Hepatic stellate cell (primary cell): ENCODE data around the gene PIGX.
"Not testable (repeated sequence)": the region's sequence is repeated elsewhere in the genome, so short reads cannot be mapped to it uniquely, and the experiment has no call there.

Experiments
- DNase-seq: peaks from one replicate; pipeline ENCODE4 v3.0.0; 2011; ENCODE audit warnings: low spot score

The PIGX gene

DNA sequence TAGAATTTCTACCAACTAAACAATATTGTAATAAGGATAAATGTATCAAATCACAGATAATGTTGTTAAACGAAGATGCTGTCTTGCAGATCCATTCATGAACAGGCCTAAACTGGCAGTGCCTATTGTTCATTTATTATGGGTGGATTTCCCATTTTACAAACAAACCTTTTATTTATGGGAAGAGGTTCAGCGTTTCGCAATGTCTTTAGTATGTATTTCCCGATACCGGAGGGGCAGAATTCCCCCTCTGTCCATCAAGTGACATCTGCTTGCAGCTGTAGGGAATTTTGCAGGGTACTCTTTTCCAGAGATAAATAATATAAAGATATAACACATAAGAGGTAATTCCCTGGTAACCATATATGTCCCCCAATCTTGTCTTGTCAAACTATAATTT is 5.8 kb upstream of the PIGX start:
- DNase-seq = no peak

DNA sequence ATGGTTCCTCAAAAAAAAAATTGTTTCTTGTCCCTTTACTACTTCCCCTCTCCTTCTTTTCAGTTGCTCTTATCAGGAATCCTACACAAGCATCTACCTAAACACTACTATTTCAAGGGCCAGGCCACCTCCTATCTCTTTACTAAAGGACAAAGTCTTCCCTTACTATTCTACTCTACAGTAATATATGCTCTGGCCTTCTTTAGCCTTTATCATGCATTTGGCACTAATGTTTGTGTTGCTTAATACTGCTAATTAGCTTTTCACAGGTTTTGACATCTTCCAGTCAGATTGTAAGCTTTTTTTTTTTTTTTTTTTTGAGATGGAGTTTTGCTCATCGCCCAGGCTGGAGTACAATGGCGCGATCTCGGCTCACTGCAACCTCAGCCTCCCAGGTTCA is 5.4 kb upstream of the PIGX start:
- DNase-seq = no peak

DNA sequence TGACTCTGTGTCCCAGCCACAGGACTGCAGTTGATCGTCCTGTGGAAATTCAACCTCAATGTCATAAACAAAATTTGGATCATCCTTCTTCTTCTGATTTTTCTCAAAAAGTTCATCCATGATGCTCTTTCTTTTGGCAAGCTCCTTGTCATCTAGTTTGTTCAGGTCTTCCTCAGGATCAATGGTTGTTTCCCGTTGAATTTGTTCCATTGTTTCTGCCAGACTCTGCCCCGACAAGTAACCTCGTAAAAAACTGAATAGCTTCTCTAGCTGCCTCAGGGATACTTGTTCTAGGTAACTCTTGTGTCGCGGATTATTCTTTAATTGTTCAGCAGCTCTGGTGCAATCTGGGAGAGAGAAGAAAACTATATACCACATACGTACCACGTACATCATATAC is 4.6 kb upstream of the PIGX start:
- DNase-seq = no peak

DNA sequence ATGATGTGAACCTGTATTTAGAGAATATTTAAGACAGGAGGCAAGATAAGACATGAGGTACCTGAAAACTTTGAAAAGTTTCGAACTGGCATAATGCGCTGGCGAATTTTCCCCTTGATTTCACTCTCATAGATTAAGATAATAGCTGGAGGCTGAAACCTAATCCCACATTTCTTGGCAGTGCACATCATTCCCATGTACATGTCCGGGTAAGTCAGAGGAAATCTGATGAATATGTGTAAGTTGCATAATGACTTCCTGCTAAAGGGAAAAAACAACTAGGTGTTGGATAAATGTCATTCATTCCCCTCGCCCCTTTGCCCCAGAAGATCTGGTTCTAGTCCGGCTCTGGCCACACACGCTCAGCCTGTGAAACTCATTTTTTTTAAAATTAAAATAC is 3.7 kb upstream of the PIGX start:
- no peak for DNase-seq

DNA sequence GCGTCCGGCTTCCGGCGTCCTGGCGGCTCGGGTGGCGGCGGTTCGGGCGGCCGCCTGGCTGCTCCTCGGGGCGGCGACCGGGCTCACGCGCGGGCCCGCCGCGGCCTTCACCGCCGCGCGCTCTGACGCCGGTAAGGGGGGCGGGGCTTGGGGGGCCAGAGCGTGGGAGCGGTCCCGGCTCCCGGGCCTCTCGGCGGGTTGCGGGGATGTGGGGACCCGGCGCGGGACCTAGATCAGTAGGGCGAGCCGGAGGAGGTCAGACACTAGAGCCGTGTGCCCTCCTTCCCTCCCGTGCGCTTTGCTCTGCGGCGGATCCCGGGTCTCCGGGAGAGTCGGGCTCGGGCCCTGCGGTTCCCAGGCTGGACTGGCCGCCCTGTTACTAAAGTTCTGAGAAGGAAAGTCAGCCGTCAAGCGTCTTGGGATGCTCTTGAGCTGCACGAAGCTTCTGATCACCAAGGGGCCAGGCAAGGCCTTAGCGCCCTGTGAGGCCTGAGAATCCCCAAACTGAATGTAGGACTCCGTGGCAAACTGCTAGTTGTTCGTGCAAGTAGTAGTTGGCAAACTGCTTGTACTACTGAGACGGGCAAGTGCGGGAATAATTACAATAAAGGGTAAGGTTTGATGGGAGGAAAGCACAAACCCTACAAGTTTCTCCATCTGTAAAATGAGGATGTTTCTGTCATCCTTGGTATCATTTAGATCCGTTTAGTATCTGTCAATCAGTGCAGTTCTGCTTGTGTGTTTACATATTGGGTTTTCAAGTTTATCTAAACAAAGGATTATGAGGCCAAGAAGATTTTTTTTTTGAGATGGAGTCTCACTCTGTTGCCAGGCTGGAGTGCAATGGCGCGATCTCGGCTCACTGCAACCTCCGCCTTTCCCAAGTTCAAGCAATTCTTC is 587 bp downstream of the PIGX start:
- peak; percentile 62 for DNase-seq

DNA sequence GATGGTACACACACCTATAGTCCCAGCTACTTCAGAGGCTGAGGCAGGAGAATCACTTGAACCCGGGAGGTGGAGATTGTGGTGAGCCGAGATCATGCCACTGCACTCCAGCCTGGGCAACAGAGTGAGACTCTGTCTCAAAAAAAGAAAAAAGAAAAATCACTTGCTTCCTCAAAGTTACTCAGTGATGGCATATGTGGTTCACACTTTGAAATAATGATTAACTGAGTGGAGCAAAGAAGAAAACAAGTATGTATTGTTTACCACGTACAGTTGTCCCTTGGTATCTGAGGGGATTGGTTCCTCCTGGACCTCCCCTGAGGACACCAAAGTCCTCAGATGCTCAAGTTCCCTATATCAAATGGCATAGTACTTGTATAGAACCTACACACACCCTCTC is 5.0 kb downstream of the PIGX start:
- DNase-seq = not testable (repeated sequence)

DNA sequence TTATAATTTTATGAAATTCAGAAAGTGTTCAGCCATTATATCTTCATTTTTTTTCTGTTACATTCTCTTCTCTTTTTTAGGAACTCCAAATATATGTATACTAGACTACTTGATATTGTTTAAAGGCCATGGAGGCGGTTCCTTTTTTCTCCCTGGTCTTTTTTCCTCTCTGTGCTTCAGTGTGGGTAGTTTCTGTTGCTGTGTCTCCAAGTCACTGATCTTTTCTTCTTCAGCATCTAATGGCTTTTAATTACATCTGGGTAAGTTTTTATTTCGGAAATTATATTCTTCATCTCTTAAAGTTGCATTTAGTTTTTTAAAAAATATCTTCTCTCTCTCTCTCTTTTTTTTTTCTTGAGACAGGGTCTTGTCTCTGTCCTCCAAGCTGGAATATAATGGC is 8.9 kb downstream of the PIGX start:
- no peak for DNase-seq

DNA sequence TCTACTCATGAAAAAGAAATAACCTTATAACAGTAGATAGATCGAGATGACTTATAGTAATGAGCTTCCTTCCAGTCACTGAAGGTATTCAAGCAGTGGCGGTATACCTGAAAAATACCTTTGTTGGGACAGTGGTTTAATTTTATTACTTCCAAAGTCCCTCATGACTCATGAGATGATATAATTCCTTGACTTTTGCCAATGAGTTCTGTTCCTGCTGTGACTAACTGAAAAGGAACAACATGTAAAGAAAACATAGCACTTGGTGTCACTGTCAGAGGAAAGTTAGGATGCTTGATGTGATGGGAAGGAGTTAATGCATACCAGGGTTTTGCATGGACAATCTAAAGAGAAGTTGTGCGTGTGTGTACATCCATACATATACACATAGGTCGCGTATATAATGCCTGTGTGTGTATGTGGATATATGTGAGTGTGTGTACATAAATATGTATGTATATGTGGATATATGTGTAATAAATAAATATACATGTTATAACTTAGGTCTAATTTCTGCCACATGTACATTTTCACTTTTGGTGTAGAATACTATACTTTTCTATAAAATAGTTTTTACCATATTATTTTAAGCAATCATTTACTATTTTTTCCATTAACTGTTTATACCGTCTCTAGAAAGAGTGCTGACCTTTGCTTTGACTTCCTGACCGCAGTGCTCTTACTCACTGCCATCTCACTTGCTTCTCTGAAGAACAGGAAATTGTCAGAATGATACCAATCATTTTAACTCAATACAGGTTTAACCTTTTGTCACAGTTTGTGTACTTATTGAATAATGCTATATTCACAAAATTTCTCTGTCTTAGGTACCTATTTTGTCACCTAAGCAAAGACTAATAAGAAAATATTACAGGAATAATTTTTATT is 14.9 kb downstream of the PIGX start:
- DNase-seq = peak; percentile 47

DNA sequence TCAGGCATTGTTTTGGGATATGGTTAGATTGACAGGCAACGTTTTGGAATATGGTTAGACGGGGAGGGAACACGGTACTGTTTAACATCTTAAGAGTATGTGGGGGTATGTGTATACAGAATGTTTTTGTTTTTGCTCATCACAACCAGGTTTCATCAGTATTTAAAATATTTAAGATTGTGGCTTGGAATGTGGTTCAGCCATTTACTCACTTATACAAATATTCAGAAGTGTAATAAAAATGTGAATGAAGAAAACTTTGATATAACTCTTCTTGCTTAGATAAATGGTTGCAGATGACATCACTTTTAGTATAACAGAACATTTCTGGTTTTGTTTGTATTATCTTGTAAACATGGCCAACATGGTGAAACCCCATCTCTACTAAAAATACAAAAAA is 23.6 kb downstream of the PIGX start:
- no peak for DNase-seq

DNA sequence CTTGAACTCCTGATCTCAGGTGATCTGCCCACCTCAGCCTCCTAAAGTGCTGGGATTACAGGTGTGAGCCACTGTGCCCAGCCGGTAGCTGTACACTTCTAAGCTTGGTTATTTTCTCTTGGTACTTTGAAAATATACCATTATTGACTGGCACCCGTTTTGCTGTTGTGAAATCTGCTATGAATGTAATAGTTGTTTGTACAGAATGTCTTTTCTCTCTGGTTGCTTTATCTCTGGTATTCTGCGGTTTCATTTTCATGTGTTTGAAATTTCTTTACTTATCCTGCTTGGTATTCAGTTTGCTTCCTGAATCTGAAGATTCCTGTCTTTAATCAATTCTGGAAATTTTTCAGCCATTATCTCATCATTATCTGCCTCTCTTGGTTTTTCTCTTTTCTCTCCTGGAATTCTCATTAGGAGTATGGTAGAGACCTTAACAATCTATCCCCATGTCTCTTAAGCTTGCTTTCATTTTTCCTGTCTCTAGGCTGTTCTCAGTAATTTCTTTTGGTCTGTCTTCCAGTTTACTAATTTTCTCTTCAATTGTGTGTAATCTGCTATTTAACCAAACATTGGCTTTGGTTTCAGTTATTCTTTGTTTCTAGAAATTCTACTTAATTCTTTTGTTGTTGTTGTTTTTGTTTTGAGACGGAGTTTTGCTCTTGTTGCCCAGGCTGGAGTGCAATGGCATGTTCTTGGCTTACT is 24.6 kb downstream of the PIGX start:
- DNase-seq = no peak

DNA sequence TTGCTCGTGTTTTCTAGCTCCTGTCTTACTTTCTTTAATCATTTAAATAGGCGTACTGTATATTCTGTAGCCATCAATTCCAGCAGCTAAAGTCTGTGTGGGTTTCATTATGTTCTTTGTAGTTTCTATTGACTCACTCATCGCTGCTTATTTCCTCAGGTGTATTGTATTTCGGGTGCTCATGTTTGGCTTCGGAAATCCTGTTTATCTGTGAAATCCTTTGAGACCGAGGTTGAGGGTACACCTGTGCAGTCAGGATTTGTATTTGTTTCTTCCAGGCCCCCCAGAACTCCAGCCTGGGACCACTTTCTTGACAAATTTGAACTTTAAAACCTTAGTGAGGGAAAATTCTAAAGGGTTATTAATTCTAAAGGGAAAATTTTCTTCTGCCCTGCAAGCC is 25.5 kb downstream of the PIGX start:
- no peak for DNase-seq

DNA sequence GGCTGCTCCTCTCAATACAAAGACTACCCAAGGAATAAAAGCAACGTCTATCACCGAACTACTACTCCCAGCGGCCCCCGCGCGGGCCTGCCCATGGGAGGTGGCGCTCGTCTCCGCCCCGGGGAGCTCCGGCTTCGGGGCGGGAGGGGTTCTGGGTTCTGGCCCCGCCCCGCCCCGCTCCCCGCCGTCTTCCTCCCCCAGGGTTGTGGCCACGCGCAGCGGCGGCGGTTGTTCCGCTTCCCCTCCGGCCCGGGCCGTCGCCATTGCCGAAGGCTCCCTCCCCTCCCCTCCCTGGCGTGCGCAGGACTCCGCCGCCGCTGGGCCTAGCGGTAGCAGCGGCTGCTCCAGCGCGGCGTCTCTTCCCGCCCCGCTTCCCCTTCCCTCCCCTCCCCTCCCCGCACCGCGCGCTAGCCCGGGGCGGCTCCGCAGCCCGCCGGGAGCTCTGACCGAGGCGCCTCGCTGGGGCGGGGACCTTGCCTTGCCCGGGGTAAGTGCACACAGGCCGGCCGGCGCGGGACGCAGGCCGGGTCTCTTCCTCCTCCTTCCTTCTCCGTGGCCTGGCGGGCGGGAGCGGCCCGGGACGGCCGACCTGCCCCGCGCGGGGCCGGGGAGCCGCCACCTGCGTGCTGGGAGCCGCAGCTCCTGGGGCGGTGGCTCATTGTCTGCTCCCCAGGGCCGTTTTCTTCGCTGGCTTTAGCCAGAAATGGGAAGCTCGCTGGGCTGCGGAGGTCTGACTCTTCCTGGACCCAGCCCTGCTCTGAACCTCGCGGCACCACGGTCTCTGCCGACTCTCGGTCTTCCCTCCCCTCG is 27.7 kb downstream of the PIGX start, which contains the start of gene PAK2:
Gene PAK2 (plus strand): TSS at position 187 of the 810 bp plus-strand sequence. CDS start 42,790 bp downstream, outside the sequence.
- peak; percentile 83 for DNase-seq

DNA sequence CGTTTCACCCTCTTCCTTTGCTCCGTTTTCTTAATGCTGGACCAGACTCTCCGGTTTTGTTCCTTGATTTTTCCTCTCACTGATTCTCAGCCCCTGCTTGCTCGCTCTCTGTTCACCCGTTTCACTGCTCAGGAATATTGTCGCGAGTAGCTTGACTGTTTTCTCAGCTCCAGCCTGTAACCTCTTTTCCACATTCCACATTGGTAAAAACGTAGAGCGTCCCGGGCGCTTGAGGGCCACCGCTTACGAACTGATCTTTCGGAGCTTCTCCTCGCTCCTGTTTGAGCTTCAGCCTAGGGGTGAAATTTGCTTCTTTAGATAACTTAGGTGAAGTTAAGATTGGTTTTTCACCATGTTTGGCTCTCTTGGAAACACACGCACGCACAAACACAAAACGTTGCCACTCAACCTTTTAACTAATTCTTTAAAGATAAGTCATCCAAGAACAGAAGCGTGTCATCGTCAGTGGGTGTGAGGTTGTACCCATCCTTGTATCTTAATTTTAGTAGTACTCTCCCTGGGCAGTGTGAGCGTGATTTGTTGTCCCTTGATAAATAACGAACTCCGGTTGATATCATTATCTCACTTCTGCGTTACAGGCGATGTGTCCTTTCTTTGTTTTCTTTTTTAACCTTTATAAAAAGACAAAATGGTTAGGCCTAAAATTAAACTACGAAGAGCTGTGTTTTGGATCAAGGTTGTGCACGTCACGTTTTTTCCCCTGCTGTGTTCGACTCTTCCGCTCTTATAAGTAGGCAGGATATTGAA is 28.5 kb downstream of the PIGX start:
- peak; percentile 48 for DNase-seq

DNA sequence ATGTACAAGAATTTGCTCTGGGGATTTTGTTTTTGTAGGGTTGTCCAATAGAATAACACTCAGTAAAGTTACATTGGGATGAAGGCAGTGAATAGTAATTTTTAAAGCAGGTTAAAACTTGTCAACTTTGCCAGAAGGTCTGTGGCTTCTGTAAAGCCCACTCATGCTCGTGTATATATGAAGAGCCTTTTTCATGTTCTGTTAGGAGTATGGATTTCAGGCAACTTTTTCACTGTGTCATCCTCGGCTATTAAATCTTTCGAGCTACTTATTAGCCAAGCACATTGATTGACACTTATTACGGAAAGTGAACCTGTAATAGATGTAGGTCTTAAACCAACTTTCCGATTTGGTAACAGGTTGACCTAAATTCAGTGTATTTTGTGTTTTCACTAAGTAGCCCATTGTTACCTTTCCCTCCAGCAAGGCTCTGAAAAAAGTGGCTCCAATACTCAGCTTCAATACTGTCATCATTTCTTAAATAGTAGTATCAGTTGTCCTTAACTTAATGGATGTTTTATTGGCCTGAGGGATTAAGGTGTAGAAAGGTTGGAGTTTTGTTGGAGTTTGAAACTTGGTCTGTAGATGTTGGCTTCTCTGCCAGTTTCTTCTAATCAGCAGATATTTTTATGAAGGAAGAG is 29.2 kb downstream of the PIGX start:
- DNase-seq = no peak

DNA sequence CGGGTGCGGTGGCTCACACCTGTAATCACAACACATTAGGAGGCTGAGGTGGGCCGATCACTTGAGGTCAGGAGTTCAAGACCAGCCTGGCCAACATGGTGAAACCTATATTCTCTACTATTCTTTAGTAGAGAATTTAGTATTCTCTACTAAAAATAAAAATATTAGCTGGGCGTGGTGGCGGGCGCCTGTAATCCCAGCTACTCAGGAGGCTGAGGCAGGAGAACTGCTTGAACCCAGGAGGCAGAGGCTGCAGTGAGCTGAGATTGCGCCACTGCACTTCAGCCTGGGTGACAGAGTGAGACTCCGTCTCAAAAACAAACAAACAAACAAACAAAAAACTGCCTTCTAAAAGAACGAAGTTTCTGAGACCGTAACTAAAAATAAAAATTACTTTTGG is 31.4 kb downstream of the PIGX start:
- DNase-seq = not testable (repeated sequence)

DNA sequence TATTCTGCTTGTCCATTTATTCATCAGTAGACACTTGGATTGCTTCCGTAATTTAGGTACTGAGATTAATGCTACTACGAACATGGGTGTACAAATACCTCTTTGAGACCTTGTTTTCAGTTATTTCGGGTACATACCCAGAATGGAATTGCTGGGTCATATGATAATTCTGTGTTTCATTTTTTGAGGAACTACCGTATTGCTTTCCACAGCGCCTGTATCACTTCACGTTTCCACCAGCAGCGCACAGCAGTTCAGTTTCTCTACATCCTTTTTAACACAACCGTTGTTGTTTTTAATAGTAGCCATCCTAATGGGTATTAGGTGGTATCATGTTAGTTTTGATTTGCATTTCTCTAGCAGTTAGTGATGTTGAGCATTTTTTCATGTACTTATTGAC is 36.9 kb downstream of the PIGX start:
- no peak for DNase-seq

DNA sequence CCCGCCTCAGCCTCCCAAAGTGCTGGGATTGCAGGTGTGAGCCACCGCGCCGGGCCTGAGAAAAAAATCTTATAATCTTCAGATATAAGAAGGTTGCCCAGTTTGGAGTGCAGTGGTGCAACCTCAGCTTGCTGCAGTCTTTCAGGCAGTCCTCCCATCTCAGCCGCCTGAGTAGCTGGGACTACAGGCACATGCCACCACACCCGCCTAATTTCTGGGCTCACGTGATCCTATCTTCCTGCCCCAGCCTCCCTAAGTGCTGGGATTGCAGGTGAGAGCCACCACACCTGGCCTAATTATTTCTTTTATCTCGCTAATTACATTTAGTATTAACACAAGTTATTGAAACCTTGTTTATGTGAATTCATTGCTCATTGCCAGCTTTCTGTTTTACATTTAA is 41.0 kb downstream of the PIGX start:
- DNase-seq = no peak

DNA sequence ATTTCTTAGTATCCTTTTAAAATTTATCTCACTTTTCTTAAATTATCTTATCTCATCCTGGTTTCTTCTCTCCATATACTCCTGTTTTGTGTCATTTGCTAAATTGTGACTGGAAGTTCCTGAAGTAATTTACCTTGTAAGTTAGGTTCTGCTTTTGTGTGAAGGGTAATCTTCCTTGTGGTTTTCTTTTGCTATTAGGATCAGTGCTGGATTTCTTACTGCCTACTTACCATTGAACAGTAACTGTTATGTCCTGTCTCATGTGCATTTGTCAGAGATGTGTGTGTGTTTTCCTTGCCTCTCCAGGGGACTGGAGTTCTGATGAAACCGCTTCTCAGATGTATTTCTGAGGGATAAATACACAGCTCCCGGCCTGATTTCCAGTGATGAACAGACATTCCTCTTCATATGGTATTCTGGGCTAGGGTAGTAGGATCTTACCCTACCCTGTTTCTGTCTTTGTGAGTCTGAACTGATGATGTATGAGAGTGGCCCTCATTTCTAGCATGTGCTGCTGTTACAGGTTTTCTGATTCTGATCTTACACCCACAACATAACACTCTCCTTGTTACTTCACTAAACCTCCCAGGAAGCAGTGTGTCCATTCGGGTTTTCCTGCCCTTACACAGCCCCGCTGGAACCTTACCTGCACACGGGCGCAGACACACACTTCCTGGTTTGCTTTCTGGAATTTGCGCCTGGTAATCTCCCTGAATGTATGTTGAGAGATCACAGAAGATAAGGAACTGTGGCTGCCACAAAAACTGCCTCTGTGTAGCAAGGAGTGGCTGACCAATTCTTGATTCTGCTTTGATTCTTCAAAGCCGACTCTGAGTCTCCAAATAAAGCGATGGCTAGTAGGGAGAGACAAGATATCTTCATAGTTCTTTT is 42.2 kb downstream of the PIGX start:
- DNase-seq = no peak

DNA sequence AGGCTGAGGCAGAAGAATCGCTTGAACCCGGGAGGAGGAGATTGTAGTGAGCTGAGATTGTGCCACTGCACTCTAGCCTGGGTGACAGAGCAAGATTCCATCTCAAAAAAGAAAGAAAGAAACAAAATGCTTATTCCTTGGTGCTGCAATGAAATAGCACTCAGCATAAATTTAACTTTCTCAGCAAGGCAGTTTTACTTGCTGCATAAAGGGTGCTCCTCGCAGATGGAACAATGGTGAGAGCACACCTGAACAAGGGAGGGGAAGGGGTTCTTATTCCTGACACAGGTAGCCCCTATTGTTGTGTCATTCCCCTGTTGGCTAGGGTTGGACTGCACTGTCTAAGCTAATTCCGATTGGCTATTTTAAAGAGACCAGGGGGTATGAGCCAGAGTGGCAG is 44.6 kb downstream of the PIGX start:
- no peak for DNase-seq
